Stimulated activated CD8-positive, alpha-beta memory T cell treated with anti-CD3 and anti-CD28 coated beads, Interleukin-4, amount 100 ng/mL, for 1 hour (primary cell): Measurements from ENCODE around the gene P2RY4.
"Not testable (repeated sequence)": the region's sequence is repeated elsewhere in the genome, so short reads cannot be mapped to it uniquely, and the experiment has no call there.

Source experiments
- DNase-seq, 2 donors: peaks; one replicate each; pipeline ENCODE4 v3.0.0-alpha.2; 2020; ENCODE audit warnings: low read depth in 2 of 2, low spot score in 1 of 2

The P2RY4 gene

GRCh38 chrX:70244881-70245280 lies 15.1 kb downstream of the P2RY4 start:
- no peak for DNase-seq

DNA sequence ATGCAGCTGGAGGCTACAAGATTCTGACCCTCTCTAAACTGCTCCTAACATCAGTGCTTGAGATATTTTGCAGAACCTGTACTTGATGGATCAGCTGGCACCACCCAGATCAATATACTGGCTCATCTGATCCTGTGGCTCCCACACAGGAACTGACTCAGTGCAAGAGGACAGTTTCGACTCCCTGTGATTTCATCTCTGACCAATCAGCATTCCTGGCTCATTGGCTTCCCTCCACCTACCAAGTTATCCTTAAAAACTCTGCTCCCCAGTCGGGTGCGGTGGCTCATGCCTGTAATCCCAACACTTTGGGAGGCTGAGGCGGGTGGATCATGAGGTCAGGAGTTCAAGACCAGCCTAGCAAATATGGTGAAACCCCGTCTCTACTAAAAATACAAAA lies 16.4 kb downstream of the P2RY4 start:
- not testable (repeated sequence) for DNase-seq

GRCh38 chrX:70241501-70241900 lies 18.5 kb downstream of the P2RY4 start:
- DNase-seq: no peak

DNA sequence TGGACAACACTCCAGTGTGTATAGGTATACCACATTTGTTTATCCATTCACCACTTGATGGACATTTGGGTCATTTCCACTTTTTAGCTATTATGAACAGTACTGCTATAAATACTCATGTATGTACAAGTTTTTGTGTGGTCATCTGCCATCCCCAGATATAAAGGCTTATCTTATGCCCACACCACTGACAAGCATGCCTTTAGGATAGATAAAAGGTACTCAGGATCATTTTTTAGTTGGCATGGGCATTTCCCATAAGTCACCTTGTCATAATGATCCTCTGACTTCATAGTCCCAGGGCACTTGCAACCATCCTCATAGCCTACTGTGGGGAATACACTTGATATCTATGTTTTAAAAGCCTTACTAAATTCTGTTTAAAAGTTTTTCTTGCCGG lies 19.3 kb downstream of the P2RY4 start:
- no peak for DNase-seq

- no peak for DNase-seq
Observed at GRCh38 chrX:70234355-70234754, 25.6 kb downstream of the P2RY4 start, which contains the start of gene AWAT1. Gene AWAT1, plus strand, starts transcription at chrX:70234655. Its CDS starts 41 bp downstream, at chrX:70234696.

GRCh38 chrX:70231666-70232065 lies 28.3 kb downstream of the P2RY4 start:
- DNase-seq: no peak

- no peak for DNase-seq
Observed at GRCh38 chrX:70226687-70227086, 33.3 kb downstream of the P2RY4 start.

- DNase-seq: no peak
Observed at GRCh38 chrX:70226048-70226447, 34.0 kb downstream of the P2RY4 start.

- no peak for DNase-seq
Observed at GRCh38 chrX:70219938-70220764, 39.9 kb downstream of the P2RY4 start.

- not testable (repeated sequence) for DNase-seq
Observed at GRCh38 chrX:70209570-70209969, 50.4 kb downstream of the P2RY4 start.

GRCh38 chrX:70208479-70208878 lies 51.5 kb downstream of the P2RY4 start:
- no peak for DNase-seq
